GM18499 (cell line): Measurements from ENCODE around the gene ZNF462.

Source experiments
- ATAC-seq: cut with Tn5 transposase; IDR thresholded peaks from one replicate; pipeline ENCODE4 v1.9.1; 2021; ENCODE audit warnings: moderate number of reproducible peaks; ENCODE audit not compliant: insufficient read depth, unreplicated experiment

The ZNF462 gene

GRCh38 chr9:106922026-106922425 lies 59.1 kb downstream of the ZNF462 start:
- ATAC-seq = no peak

DNA sequence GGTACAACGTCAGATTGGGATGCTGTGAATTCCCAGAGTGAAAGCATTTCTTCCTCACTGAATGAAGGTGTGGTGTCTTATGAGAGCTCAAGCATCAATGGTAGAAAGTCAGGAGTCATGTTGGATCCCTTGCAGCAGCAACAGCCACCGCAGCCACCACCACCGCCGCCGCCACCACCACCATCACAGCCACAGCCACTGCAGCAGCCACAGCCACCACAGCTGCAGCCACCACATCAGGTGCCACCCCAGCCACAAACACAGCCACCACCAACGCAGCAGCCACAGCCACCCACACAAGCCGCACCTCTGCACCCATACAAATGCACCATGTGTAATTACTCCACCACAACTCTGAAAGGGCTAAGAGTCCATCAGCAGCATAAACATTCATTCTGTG lies 62.4 kb downstream of the ZNF462 start:
- no peak for ATAC-seq

GRCh38 chr9:106927916-106928315 lies 65.0 kb downstream of the ZNF462 start:
- ATAC-seq = no peak

DNA sequence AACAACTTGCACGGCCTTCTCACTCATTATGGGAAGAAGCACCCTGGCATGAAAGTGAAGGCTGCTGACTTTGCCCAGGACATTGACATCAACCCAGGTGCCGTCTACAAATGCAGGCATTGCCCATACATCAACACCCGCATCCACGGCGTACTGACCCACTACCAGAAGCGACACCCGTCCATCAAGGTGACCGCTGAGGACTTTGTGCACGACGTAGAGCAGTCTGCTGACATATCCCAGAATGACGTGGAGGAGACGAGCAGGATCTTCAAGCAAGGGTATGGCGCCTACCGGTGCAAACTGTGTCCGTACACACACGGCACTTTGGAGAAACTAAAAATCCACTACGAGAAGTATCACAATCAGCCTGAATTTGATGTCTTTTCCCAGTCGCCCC lies 65.4 kb downstream of the ZNF462 start:
- ATAC-seq = no peak

GRCh38 chr9:106929471-106930177 lies 66.7 kb downstream of the ZNF462 start:
- ATAC-seq = no peak

DNA sequence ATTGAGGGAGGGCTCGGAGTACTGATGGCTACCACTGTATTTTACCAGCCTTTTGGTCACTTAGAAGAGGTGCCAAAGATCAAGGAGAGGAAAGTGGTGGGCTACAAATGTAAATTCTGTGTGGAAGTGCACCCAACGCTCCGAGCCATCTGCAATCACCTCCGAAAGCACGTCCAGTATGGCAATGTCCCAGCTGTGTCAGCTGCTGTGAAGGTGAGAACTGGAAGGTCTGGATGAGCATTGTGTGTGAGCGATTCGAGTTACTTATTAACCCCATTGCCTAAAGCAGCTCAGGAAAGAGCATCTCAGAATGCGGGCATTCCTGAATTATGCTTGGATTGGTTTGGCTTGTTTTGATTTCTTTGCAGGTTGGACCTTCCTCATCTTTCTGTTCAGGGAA lies 67.5 kb downstream of the ZNF462 start:
- ATAC-seq = no peak

- no peak for ATAC-seq
Observed at GRCh38 chr9:106931466-106931865, 68.5 kb downstream of the ZNF462 start.

GRCh38 chr9:106932178-106932577 lies 69.2 kb downstream of the ZNF462 start:
- no peak for ATAC-seq

DNA sequence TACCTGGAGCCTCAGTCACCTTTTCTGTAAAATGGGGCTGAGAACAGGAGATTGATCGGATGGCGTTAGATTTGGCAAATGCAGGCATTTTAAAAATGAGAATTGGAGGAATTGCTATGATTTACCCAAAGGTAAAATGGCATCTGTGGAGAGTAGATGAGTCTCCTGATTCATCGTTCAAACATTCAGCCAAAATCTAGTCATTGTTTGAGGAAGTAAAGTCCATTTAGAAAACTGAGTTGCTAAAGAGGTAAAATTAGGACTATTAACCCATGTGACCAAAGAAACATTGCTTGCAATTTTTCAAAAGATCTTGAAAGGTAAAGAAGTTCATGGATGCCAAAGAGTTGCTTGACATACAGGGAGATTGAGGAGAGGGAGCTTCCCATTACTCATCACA lies 69.7 kb downstream of the ZNF462 start:
- ATAC-seq = no peak

- no peak for ATAC-seq
Observed at GRCh38 chr9:106933470-106933869, 70.5 kb downstream of the ZNF462 start.

DNA sequence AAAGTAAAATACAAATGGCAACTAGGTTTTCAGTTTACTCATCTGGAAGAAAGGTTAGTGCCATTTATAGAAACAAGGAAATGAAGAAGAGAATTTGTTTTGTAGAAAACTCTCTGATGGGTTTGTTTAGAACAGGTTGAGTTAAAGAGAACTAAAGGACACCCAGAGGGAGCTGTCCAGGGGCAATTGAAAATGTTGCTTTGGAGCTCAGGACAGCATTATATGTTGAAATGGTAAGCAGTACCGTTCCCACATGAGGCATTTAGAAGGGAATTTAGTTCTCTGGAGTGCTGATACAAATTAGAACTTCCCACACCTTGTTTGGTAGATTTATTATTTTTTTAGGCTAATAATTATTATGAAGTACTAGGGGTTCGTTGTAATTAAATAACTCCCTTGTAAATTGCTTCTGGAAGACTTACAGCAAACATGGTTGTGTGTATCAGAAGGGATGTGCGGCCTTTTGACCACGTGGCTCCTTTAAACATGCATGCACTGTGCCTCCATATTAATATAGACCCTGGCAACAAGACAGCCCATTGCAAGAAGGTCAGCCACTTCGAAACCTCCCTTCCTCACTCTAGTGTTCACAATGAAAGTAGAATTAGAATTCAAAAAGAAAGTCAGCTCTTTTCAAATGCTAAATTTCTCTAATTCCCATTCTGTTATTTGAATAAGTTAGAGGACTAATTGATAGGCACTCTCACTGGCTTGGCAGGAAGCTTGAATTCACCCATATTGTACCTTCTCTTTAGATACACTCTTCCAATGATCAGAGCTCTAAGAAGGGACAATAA lies 71.7 kb downstream of the ZNF462 start:
- no peak for ATAC-seq

GRCh38 chr9:106936680-106937079 lies 73.7 kb downstream of the ZNF462 start:
- no peak for ATAC-seq

- no peak for ATAC-seq
Observed at GRCh38 chr9:106941916-106942315, 79.0 kb downstream of the ZNF462 start.

- ATAC-seq = no peak
Observed at GRCh38 chr9:106945727-106946660, 83.0 kb downstream of the ZNF462 start.

DNA sequence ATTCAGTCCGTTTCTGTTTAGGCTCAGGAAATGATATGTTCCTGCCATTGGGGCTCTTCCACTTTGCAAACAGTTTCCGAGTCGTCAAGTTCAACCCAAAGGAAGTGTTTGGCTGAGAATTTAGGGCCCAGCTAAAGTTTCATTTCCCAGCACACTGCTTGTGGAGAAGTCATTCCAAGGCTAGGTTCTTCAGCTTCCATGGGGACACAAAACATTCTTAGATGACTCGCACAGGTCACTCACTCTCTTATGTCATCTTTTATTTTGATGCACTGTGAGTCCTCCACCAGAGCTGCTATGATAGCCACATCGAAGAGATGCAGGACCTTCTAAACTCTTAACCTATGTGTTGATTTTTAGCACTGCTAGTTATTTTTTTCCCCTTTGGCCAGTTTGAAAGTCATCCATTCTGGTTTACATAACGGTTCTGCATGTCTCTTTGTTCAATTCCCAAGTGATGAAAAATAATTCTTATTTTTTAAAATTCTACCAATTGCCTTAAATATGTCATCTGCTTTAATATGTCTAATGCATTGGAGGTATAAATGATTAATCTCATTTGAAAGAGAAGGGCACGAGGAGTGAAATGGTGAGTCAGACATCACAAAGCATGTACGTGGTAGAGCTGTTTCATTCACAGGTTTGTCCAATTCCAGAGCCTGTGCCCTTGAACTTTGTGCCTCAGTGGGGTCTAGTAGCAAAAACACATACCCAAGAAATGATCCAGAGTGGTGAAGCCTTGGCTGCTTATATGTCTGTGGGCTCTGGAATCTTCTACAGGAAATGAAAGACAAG lies 84.3 kb downstream of the ZNF462 start:
- ATAC-seq = no peak

GRCh38 chr9:106953174-106953573 lies 90.2 kb downstream of the ZNF462 start:
- no peak for ATAC-seq

GRCh38 chr9:106954558-106954957 lies 91.6 kb downstream of the ZNF462 start:
- no peak for ATAC-seq

DNA sequence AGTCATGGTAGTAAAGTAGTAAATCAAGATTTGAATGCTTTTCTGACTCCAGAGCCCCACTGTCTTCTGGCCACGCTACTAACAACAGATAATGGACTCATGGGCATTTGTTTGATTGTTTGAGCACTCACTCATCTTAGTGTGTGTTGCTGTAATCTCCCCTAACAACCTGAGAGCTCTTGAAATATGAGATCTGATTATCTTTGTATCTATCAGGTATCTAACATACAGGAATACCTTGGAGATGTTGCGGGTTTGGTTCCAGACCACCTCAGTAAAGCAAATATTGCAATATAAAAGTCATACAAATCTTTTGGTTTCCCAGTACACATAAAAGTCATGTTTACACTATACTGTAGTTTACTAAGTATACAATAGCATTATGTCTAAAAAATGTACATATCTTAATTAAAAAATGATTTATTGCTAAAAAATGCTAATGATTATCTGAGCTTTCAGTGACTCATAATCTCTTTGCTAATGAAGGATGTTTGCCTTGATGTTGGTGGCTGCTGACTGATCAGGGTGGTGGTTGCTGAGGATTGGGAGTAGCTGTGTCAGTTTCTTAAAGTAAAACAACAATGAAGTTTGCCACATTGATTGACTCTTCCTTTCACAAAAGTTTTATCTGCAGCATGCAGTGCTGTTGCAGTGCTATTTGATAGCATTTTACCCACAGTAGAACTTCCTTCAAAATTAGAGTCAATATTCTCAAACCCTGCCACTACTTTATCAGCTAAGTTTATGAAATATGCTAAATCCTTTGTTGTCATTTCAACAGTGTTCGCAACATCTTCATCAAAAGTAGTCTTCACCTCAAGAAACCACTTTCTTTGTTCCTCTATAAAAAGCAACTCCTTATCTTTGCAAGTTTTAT lies 92.2 kb downstream of the ZNF462 start:
- ATAC-seq = no peak

DNA sequence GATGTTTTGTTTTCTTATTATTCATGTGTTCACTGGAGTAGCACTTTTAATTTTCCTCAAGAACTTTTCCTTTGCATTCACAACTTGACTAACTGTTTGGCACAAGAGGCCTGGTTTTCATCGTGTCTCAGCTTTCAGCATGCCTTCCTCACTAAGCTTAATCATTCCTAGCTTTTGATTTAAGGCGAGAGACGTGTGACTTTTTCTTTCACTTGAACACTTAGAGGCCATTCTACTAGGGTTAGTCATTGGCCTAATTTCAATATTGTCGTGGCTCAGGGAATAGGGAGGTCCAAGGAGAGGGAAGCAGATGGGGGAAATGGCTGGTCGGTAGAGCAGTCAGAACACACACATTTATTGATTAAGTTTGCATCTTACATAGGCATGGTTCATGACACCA lies 94.0 kb downstream of the ZNF462 start:
- no peak for ATAC-seq
